ENCODE results near the gene INPP5J. TPM values are rescaled to one million over a fixed set of nuclear protein-coding genes. Genes with fewer than 3 reads are reported as not detected.
"Not testable (repeated sequence)": the region's sequence is repeated elsewhere in the genome, so short reads cannot be mapped to it uniquely, and the experiment has no call there.

INPP5J gene
- total and polyA plus RNA-seq, 3 donors from 2014 or later = 5.2 to 17.2 (median 11.3) TPM

DNA sequence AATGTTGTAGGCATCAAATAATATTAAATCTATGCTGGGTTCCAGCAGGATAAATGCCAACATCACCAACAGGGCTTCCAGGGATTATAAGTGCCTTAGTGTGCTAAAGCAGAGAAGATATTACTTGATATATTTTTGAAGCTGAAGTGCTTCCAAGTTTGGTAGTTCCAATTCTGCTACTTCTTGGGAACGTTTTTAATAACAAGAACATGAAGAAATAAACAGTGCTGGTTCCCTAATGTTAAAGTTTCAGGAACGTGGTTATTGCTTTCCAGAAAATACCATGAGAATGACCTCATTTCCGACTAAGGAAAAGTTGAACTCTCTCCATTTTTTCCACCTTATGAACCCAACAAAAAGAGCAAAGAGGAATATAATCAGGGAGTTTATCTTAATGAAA is 32.7 kb downstream of the INPP5J start:
- intact Hi-C loops (cut with DNase I; ENCODE audit: low total_unique reads) = no loop called here
- no peaks in the 10 kb centered on the region for H3K36me3 ChIP-seq (ENCODE audit: low read depth, missing control alignments)
- no peak for TF ChIP-seq POLR2A (IDR thresholded peaks at IDR 0.05)
- no peak overlapping the region for H3K4me3 ChIP-seq
- no peak for DNase-seq
- peaks cover 9% of the 10 kb centered on the region for H3K4me1 ChIP-seq
- WGBS, 2 donors = 32 to 42% methylated on average over 3 of the region's 3 CpGs
- H3K27ac ChIP-seq = peak overlapping the region; percentile 31 to 72
- H3K27me3 ChIP-seq = no peaks in the 10 kb centered on the region
- no peaks in the 10 kb centered on the region for H3K9me3 ChIP-seq

DNA sequence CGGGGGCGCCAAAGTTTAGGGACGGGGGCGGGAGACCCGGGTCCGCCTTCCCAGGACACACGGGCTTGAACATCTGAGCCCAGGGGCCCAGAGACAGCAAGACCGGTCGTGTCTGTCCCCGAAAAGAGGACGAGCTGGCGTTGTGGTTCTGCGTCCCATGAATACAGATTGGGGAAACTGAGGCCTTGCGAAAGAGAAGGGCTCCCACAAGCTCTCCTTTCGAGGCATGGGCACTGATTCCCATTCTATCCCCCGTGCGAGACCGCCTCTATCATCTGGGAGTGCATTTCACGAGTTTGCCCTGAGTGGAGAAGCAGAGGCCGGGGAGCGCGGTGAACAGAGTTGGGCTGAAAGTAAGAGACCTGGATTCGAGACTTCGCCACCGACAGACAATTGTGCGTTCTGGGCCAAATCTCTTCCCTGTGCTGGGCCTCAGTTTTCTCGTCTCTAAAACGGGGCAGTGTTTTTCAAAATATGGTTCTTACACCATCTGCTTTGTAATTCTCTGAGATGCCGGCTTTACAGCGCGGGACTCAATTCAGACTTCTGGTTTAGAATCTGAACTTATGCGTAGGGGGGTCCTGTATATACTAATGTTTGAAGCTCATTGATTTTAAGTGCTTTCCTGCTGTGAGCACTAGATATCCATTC is 37.7 kb downstream of the INPP5J start:
- Histone ChIP-seq H3K27ac (peak overlapping the region; percentile 90 to 92), H3K4me3 (peak overlapping the region; percentile 94 to 95), H3K4me1 (peaks cover 14% of the 10 kb centered on the region), H3K36me3 (ENCODE audit: low read depth, missing control alignments) (no peaks in the 10 kb centered on the region), H3K27me3 (no peaks in the 10 kb centered on the region), H3K9me3 (no peaks in the 10 kb centered on the region)
- 2 to 3% methylated on average over 15 to 32 of the region's 32 CpGs for WGBS, 2 donors
- TF ChIP-seq, protein P1, sequence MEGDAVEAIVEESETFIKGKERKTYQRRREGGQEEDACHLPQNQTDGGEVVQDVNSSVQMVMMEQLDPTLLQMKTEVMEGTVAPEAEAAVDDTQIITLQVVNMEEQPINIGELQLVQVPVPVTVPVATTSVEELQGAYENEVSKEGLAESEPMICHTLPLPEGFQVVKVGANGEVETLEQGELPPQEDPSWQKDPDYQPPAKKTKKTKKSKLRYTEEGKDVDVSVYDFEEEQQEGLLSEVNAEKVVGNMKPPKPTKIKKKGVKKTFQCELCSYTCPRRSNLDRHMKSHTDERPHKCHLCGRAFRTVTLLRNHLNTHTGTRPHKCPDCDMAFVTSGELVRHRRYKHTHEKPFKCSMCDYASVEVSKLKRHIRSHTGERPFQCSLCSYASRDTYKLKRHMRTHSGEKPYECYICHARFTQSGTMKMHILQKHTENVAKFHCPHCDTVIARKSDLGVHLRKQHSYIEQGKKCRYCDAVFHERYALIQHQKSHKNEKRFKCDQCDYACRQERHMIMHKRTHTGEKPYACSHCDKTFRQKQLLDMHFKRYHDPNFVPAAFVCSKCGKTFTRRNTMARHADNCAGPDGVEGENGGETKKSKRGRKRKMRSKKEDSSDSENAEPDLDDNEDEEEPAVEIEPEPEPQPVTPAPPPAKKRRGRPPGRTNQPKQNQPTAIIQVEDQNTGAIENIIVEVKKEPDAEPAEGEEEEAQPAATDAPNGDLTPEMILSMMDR (IDR thresholded peaks at IDR 0.05) = no peak
- no peak for TF ChIP-seq POLR2A (IDR thresholded peaks at IDR 0.05)
- DNase-seq = peak; percentile 42
- intact Hi-C loops (cut with DNase I; ENCODE audit: low total_unique reads) = no loop called here

GRCh38 chr22:31161386-31161785 is 38.6 kb downstream of the INPP5J start:
- H3K27ac ChIP-seq = no peak overlapping the region
- H3K9me3 ChIP-seq = no peaks in the 10 kb centered on the region
- no peaks in the 10 kb centered on the region for H3K27me3 ChIP-seq
- H3K36me3 ChIP-seq (ENCODE audit: low read depth, missing control alignments) = no peaks in the 10 kb centered on the region
- H3K4me1 ChIP-seq = peaks cover 8% of the 10 kb centered on the region
- TF ChIP-seq, protein P1 (IDR thresholded peaks at IDR 0.05) = no peak
- TF ChIP-seq POLR2A (IDR thresholded peaks at IDR 0.05) = no peak
- no peak for DNase-seq
- intact Hi-C loops (cut with DNase I; ENCODE audit: low total_unique reads) = no loop called here
- peak overlapping the region in 1 of 2 donors; percentile 95 for H3K4me3 ChIP-seq

DNA sequence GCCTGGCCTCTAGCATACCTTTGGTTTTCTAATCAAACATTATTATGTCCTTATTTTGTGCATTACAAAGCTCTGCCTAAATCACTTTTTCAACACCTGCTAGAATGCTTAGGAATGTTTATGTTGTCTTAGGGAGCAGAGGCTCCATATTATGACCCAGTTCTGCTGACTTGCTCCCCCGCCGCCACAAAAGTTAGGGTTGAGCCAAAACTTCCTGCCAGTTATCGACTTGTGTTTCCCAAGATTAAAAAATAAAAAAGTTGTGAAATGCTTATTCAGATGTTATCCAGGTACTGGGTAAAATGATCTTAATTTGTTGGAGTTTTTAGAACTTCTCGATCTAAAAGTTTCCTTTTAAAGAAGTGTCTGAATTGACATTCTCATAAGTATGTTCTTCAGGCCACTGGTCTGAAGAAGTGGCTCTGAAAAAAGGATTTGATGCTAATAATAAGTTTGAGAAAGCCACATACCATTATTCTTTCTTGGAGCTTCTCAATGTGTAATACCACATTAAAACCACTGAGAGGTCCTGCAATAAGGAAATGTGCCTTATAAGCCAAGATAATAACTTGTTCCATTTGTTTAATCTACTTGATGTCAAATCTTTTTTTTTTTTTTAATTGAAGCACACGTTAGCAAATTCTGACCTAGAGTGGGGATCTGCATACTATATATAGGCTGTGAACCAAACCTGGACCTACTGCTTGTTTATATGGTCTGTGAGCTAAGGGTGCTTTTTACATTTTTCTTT is 39.4 kb downstream of the INPP5J start:
- no peaks in the 10 kb centered on the region for H3K27me3 ChIP-seq
- no peaks in the 10 kb centered on the region for H3K36me3 ChIP-seq (ENCODE audit: low read depth, missing control alignments)
- intact Hi-C loops (cut with DNase I; ENCODE audit: low total_unique reads) = no loop called here
- TF ChIP-seq, protein P1 (IDR thresholded peaks at IDR 0.05) = peak in 1 of 3 experiments; percentile 10
- no peak for TF ChIP-seq POLR2A (IDR thresholded peaks at IDR 0.05)
- H3K9me3 ChIP-seq = no peaks in the 10 kb centered on the region
- H3K27ac ChIP-seq = no peak overlapping the region
- H3K4me1 ChIP-seq = peaks cover 8% of the 10 kb centered on the region
- no peak overlapping the region for H3K4me3 ChIP-seq
- WGBS, 2 donors = 62 to 66% methylated on average over 5 of the region's 5 CpGs
- DNase-seq = no peak

DNA sequence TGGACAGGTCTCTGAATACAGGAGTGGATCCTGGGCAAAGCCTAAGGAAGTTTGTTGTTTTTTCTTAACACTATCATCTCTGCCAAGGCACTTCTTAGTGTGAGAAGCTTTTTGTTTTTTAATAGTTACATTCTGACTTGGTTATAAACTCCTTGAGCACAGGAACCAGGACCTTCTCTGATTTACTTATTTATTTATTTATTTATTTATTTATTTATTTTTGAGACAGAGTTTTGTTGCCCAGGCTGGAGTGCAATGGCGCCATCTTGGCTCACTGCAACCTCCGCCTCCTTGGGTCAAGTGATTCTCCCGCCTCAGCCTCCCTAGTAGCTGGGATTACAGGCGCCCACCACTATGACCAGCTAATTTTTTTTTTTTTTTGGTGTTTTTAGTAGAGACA is 48.2 kb downstream of the INPP5J start:
- TF ChIP-seq, protein P1 (IDR thresholded peaks at IDR 0.05) = no peak
- no peak for TF ChIP-seq POLR2A (IDR thresholded peaks at IDR 0.05)
- intact Hi-C loops (cut with DNase I; ENCODE audit: low total_unique reads) = no loop called here
- Histone ChIP-seq H3K36me3 (ENCODE audit: low read depth, missing control alignments) (no peaks in the 10 kb centered on the region), H3K27ac (no peak overlapping the region), H3K27me3 (no peaks in the 10 kb centered on the region), H3K4me3 (no peak overlapping the region), H3K9me3 (no peaks in the 10 kb centered on the region), H3K4me1 (peaks cover 12% of the 10 kb centered on the region)
- 84 to 96% methylated on average over 4 of the region's 4 CpGs for WGBS, 2 donors
- no peak for DNase-seq

GRCh38 chr22:31171734-31172133 is 49.0 kb downstream of the INPP5J start:
- WGBS, 2 donors = 87 to 93% methylated on average over 9 of the region's 9 CpGs
- intact Hi-C loops (cut with DNase I; ENCODE audit: low total_unique reads); H3K27me3 ChIP-seq; H3K4me3 ChIP-seq; H3K27ac ChIP-seq; DNase-seq; H3K36me3 ChIP-seq (ENCODE audit: low read depth, missing control alignments); H3K9me3 ChIP-seq: not testable (repeated sequence)
- peaks cover 12% of the 10 kb centered on the region for H3K4me1 ChIP-seq

All from testis (tissue), 3 donors.